Measurements from ENCODE around the gene SLC12A9. TPM values are rescaled to one million over a fixed set of nuclear protein-coding genes. Genes with fewer than 3 reads are reported as not detected.
"Not testable (repeated sequence)": the region's sequence is repeated elsewhere in the genome, so short reads cannot be mapped to it uniquely, and the experiment has no call there.

The SLC12A9 gene
- total RNA-seq, 1 donor from 2014 or later: 27.7 TPM

- no peaks in the 10 kb centered on the region for H3K9me3 Mint-ChIP-seq
Measured at GRCh38 chr7:100899432-100899831, 46.9 kb downstream of the SLC12A9 start.

GRCh38 chr7:100900978-100901377 lies 48.5 kb downstream of the SLC12A9 start:
- Mint-ChIP-seq H3K4me1 (peaks cover 5% of the 10 kb centered on the region), H3K9me3 (no peaks in the 10 kb centered on the region), H3K27ac (ENCODE audit: unreplicated experiment) (no peak overlapping the region), H3K36me3 (ENCODE audit: low read depth) (no peaks in the 10 kb centered on the region), H3K27me3 (ENCODE audit: low read depth) (peaks cover 41% of the 10 kb centered on the region), H3K4me3 (no peak overlapping the region)
- TF ChIP-seq CTCF (conservative IDR thresholded peaks at IDR 0.05): no peak
- DNase-seq (ENCODE audit: low read depth, low spot score): no peak

More at GRCh38 chr7:100899432-100899831, 46.9 kb downstream of the SLC12A9 start:
- Mint-ChIP-seq H3K4me1 (peaks cover 7% of the 10 kb centered on the region), H3K27me3 (ENCODE audit: low read depth) (peaks cover 48% of the 10 kb centered on the region), H3K4me3 (no peak overlapping the region), H3K36me3 (ENCODE audit: low read depth) (no peaks in the 10 kb centered on the region), H3K27ac (ENCODE audit: unreplicated experiment) (no peak overlapping the region)
- no peak for DNase-seq (ENCODE audit: low read depth, low spot score)
- TF ChIP-seq CTCF (conservative IDR thresholded peaks at IDR 0.05): no peak

- H3K4me1 Mint-ChIP-seq: no peaks in the 10 kb centered on the region
- DNase-seq (ENCODE audit: low read depth, low spot score): no peak
- H3K27ac Mint-ChIP-seq (ENCODE audit: unreplicated experiment): no peak overlapping the region
- no peaks in the 10 kb centered on the region for H3K36me3 Mint-ChIP-seq (ENCODE audit: low read depth)
- peaks cover 35% of the 10 kb centered on the region for H3K27me3 Mint-ChIP-seq (ENCODE audit: low read depth)
- H3K4me3 Mint-ChIP-seq: no peak overlapping the region
- no peaks in the 10 kb centered on the region for H3K9me3 Mint-ChIP-seq
- TF ChIP-seq CTCF (conservative IDR thresholded peaks at IDR 0.05): no peak
Measured at GRCh38 chr7:100901921-100902332, 49.4 kb downstream of the SLC12A9 start.

GRCh38 chr7:100902638-100903037 lies 50.1 kb downstream of the SLC12A9 start:
- TF ChIP-seq CTCF (conservative IDR thresholded peaks at IDR 0.05): no peak
- H3K4me3 Mint-ChIP-seq: no peak overlapping the region
- H3K36me3 Mint-ChIP-seq (ENCODE audit: low read depth): no peaks in the 10 kb centered on the region
- H3K27ac Mint-ChIP-seq (ENCODE audit: unreplicated experiment): no peak overlapping the region
- peaks cover 29% of the 10 kb centered on the region for H3K27me3 Mint-ChIP-seq (ENCODE audit: low read depth)
- DNase-seq (ENCODE audit: low read depth, low spot score): no peak
- H3K4me1 Mint-ChIP-seq: no peaks in the 10 kb centered on the region
- no peaks in the 10 kb centered on the region for H3K9me3 Mint-ChIP-seq

- H3K4me3 Mint-ChIP-seq: no peak overlapping the region
- H3K9me3 Mint-ChIP-seq: peaks cover 5% of the 10 kb centered on the region
- H3K4me1 Mint-ChIP-seq: no peaks in the 10 kb centered on the region
- DNase-seq (ENCODE audit: low read depth, low spot score): no peak
- H3K27me3 Mint-ChIP-seq (ENCODE audit: low read depth): peaks cover 10% of the 10 kb centered on the region
- no peaks in the 10 kb centered on the region for H3K36me3 Mint-ChIP-seq (ENCODE audit: low read depth)
- no peak overlapping the region for H3K27ac Mint-ChIP-seq (ENCODE audit: unreplicated experiment)
- TF ChIP-seq CTCF (conservative IDR thresholded peaks at IDR 0.05): no peak
Measured at GRCh38 chr7:100908512-100908911, 56.0 kb downstream of the SLC12A9 start.

- DNase-seq (ENCODE audit: low read depth, low spot score); H3K36me3 Mint-ChIP-seq (ENCODE audit: low read depth): not testable (repeated sequence)
Measured at GRCh38 chr7:100910443-100910842, 57.9 kb downstream of the SLC12A9 start.

More at GRCh38 chr7:100910443-100910842, 57.9 kb downstream of the SLC12A9 start:
- not testable (repeated sequence) for H3K27me3 Mint-ChIP-seq (ENCODE audit: low read depth); H3K9me3 Mint-ChIP-seq; H3K4me1 Mint-ChIP-seq; H3K4me3 Mint-ChIP-seq; H3K27ac Mint-ChIP-seq (ENCODE audit: unreplicated experiment)

Data from neural crest cell (in vitro differentiated cells).